Calu3 (cell line): ENCODE results near the gene C16orf96. TPM values are rescaled to one million over a fixed set of nuclear protein-coding genes. Genes with fewer than 3 reads are reported as not detected.

Experiments
- BruUV-seq: library from RNA; stranded (reverse); fragments of 400-500 nt; replicated peaks from 2 replicates; lab custom pipeline; 2021; lab: Mats Ljungman, UMichigan
- CTCF ChIA-PET: fragments of 300-600 bp; sonication (Branson Sonifier 250); formaldehyde crosslinking; loops from one replicate; lab custom pipeline; 2022; ENCODE audit warnings: antibody characterized with exemption; lab: Charles Lee
- DNase-seq: peaks from one replicate; pipeline ENCODE4 v3.0.0; 2022
- H3K27ac Mint-ChIP-seq: one replicate; pipeline ENCODE4 v1.8.0; 2022; ENCODE audit warnings: mixed read lengths; ENCODE audit not compliant: unreplicated experiment
- H3K27me3 Mint-ChIP-seq: one replicate; pipeline ENCODE4 v1.8.0; 2022; ENCODE audit warnings: mixed read lengths; ENCODE audit not compliant: unreplicated experiment
- H3K36me3 Mint-ChIP-seq: one replicate; pipeline ENCODE4 v1.8.0; 2022; ENCODE audit warnings: mild to moderate bottlenecking, moderate library complexity, mixed read lengths; ENCODE audit not compliant: insufficient read depth, unreplicated experiment
- H3K4me1 Mint-ChIP-seq: one replicate; pipeline ENCODE4 v1.8.0; 2022; ENCODE audit warnings: mild to moderate bottlenecking, low read depth, mixed read lengths; ENCODE audit not compliant: unreplicated experiment
- H3K4me3 Mint-ChIP-seq: one replicate; pipeline ENCODE4 v1.8.0; 2022; ENCODE audit warnings: mild to moderate bottlenecking, low read depth, moderate library complexity, mixed read lengths; ENCODE audit not compliant: unreplicated experiment
- H3K9me3 Mint-ChIP-seq: one replicate; pipeline ENCODE4 v1.8.0; 2022; ENCODE audit warnings: low read depth, mixed read lengths; ENCODE audit not compliant: unreplicated experiment
- intact Hi-C: fragments of 100-400 bp; cut with micrococcal nuclease; formaldehyde crosslinking; loops from one replicate; pipeline ENCODE4 v1.10.0; 2022; ENCODE audit not compliant: unreplicated experiment
- total RNA-seq: library from RNA; stranded (reverse); gene quantifications from 2 replicates; pipeline ENCODE4 v1.2.3, GENCODE V29; 2022
- TF ChIP-seq, protein P1 (sequence below): fragments of 200-600 bp; IDR thresholded peaks from one replicate; pipeline ENCODE4 v1.8.0; 2022; ENCODE audit warnings: antibody characterized with exemption; ENCODE audit not compliant: unreplicated experiment

The C16orf96 gene
- total RNA-seq, 1 experiment from 2014 or later: not detected

DNA sequence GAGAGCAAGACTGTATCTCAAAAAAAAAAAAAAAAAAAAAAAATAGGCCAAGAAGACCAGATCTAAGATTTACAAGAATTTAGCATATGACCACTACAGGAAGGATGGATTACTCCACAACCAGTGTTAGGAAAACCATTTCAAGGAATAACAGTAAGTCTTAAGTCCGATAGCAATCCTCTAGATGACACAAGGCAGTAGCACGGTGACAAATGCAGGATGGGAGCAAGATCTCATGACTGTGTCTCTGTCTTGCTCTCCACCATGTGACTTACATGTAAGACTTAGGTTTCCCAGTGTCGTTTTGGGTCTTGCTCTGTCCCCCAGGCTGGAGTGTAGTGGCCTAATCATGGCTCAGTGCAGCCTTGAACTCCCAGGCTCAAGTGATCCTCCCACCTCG, 27.8 kb downstream of the C16orf96 start:
- no peak overlapping the region for H3K4me3 Mint-ChIP-seq
- TF ChIP-seq, protein P1, sequence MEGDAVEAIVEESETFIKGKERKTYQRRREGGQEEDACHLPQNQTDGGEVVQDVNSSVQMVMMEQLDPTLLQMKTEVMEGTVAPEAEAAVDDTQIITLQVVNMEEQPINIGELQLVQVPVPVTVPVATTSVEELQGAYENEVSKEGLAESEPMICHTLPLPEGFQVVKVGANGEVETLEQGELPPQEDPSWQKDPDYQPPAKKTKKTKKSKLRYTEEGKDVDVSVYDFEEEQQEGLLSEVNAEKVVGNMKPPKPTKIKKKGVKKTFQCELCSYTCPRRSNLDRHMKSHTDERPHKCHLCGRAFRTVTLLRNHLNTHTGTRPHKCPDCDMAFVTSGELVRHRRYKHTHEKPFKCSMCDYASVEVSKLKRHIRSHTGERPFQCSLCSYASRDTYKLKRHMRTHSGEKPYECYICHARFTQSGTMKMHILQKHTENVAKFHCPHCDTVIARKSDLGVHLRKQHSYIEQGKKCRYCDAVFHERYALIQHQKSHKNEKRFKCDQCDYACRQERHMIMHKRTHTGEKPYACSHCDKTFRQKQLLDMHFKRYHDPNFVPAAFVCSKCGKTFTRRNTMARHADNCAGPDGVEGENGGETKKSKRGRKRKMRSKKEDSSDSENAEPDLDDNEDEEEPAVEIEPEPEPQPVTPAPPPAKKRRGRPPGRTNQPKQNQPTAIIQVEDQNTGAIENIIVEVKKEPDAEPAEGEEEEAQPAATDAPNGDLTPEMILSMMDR: no peak
- H3K9me3 Mint-ChIP-seq: no peaks in the 10 kb centered on the region
- no TSS peak for BruUV-seq
- CTCF ChIA-PET: no interaction called here
- no peaks in the 10 kb centered on the region for H3K4me1 Mint-ChIP-seq
- no peak overlapping the region for H3K27ac Mint-ChIP-seq
- peaks cover 39% of the 10 kb centered on the region for H3K27me3 Mint-ChIP-seq
- no peak for DNase-seq
- intact Hi-C loops: no loop called here
- H3K36me3 Mint-ChIP-seq: no peaks in the 10 kb centered on the region

DNA sequence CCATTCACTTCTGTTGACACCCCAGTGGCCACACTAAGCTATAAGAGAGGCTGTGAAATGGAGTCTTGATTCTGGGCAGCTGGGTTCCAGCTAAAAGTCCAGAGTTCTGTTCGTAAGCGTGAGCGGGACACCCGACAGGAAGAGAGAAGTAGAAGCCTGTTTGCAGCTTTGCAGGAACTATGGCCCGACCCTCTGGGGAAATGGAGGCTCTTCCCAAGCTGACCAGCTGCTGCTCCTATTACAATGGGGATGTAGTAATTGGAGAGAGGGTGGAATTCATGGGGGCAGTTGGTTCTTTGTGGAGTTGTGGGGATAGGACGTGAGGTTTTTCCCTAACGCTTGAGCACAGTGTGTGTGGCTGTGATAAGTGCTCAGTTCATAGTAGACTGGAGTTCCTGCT, 30.2 kb downstream of the C16orf96 start:
- peaks cover 47% of the 10 kb centered on the region for H3K27me3 Mint-ChIP-seq
- intact Hi-C loops: loop anchor here (5.0 kb wide), 1 partner anchor 69 kb away; no protein-coding TSS in a partner anchor
- no peak overlapping the region for H3K4me3 Mint-ChIP-seq
- TF ChIP-seq, protein P1: no peak
- no peaks in the 10 kb centered on the region for H3K4me1 Mint-ChIP-seq
- H3K36me3 Mint-ChIP-seq: no peaks in the 10 kb centered on the region
- H3K9me3 Mint-ChIP-seq: no peaks in the 10 kb centered on the region
- CTCF ChIA-PET: interaction anchor here (0.8 to 1.9 kb wide), 6 partner anchors 11 to 110 kb away, joined by 3 to 5 read pairs (median 4); partner anchors contain the start of gene HMOX2
- BruUV-seq: no TSS peak
- no peak for DNase-seq
- no peak overlapping the region for H3K27ac Mint-ChIP-seq

DNA sequence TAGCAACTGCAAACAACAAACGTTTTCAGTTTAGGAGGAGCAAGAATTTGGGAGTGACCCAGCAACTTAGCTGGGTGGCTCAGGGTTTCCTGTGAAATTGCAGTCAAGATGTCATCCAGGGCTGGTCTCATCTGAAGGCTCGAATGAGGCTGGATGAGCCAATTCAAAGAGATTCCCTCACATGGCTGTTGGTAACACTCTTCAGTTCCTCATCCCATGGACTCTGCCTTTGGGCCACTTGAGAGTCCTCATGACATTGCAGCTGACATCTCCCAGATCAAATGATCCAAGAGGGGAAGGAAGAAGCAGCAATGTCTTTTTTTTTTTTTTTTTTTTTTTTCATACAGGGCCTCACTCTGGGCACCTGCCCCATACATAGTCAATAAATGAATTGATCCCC, 32.2 kb downstream of the C16orf96 start:
- no peak overlapping the region for H3K4me3 Mint-ChIP-seq
- BruUV-seq: no TSS peak
- no peak for DNase-seq
- TF ChIP-seq, protein P1: no peak
- H3K4me1 Mint-ChIP-seq: no peaks in the 10 kb centered on the region
- H3K27me3 Mint-ChIP-seq: peaks cover 68% of the 10 kb centered on the region
- no peaks in the 10 kb centered on the region for H3K9me3 Mint-ChIP-seq
- no peak overlapping the region for H3K27ac Mint-ChIP-seq
- intact Hi-C loops: loop anchor here (5.0 kb wide), 1 partner anchor 71 kb away; no protein-coding TSS in a partner anchor
- H3K36me3 Mint-ChIP-seq: no peaks in the 10 kb centered on the region
- CTCF ChIA-PET: interaction anchor here (0.7 to 0.9 kb wide), 2 partner anchors 28 to 85 kb away, joined by 4 to 8 read pairs; no protein-coding TSS in a partner anchor

DNA sequence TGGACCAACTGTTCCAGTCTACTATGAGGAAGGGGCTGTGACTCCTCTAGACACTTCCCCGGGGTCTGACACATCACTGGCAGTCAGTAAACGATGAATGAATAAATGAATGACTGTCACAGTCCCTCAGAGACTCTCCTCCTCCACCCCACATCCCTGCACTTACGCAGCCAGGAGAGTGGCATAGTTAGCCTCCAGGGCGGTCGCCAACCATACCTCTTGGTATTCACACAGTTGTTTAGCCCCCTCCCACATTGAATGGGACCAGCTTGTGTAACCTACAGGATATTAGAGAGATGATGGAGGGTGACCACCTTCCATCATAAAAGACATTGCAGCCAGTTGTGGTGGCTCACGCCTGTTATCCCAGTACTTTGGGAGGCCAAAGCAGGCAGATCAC, 32.8 kb downstream of the C16orf96 start:
- no peak for DNase-seq
- CTCF ChIA-PET: interaction anchor here (0.7 to 0.9 kb wide), 2 partner anchors 29 to 85 kb away, joined by 4 to 8 read pairs; no protein-coding TSS in a partner anchor

More for the DNA sequence above, 32.8 kb downstream of the C16orf96 start:
- H3K4me1 Mint-ChIP-seq: no peaks in the 10 kb centered on the region
- H3K27ac Mint-ChIP-seq: no peak overlapping the region
- H3K36me3 Mint-ChIP-seq: no peaks in the 10 kb centered on the region
- intact Hi-C loops: loop anchor here (5.0 kb wide), 1 partner anchor 72 kb away; no protein-coding TSS in a partner anchor
- BruUV-seq: no TSS peak
- no peak overlapping the region for H3K4me3 Mint-ChIP-seq
- no peaks in the 10 kb centered on the region for H3K9me3 Mint-ChIP-seq
- TF ChIP-seq, protein P1: no peak
- peaks cover 74% of the 10 kb centered on the region for H3K27me3 Mint-ChIP-seq
